Ascending aorta (tissue), 2 donors: ENCODE data around the gene CYS1. TPM values are rescaled to one million over a fixed set of nuclear protein-coding genes. Genes with fewer than 3 reads are reported as not detected.

Experiments used
- DNase-seq, 2 donors: peaks; one replicate each; pipeline ENCODE4 v3.0.0-alpha.2; 2019; ENCODE audit warnings: low spot score in 2 of 2
- H3K27ac ChIP-seq, 2 donors: fragments of 200-600 bp; sonication (generic); one replicate each; pipeline ENCODE4 v1.5.1; 2016 to 2017; ENCODE audit warnings: mild to moderate bottlenecking in 1 of 2
- H3K27me3 ChIP-seq: fragments of 200-600 bp; sonication (generic); one replicate; pipeline ENCODE4 v1.5.1; 2017
- H3K36me3 ChIP-seq, 2 donors: fragments of 200-600 bp; sonication (generic); one replicate each; pipeline ENCODE4 v1.5.1; 2016
- H3K4me1 ChIP-seq, 2 donors: fragments of 200-600 bp; sonication (generic); one replicate each; pipeline ENCODE4 v1.5.1; 2016 to 2017; ENCODE audit warnings: mild to moderate bottlenecking in 1 of 2
- H3K4me3 ChIP-seq, 2 donors: fragments of 200-600 bp; sonication (generic); one replicate each; pipeline ENCODE4 v1.5.1; 2016 to 2017; ENCODE audit warnings: mild to moderate bottlenecking in 1 of 2
- H3K9me3 ChIP-seq, 2 donors: fragments of 200-600 bp; sonication (generic); one replicate each; pipeline ENCODE4 v1.5.1; 2016
- CTCF ChIP-seq, 3 experiments: fragments of 200-600 bp in 2 of 3; fragments of 450-650 bp in 1 of 3; sonication (generic) in 2 of 3; IDR thresholded peaks; one replicate each; pipeline ENCODE4 v1.5.1; 2016 to 2019; ENCODE audit warnings: antibody characterized with exemption in 3 of 3, mild to moderate bottlenecking in 1 of 3, moderate library complexity in 1 of 3
- intact Hi-C: fragments of 100-400 bp; cut with DNase I; formaldehyde crosslinking; loops from one replicate; pipeline ENCODE4 v1.15.1; 2023
- total RNA-seq: library from RNA; depleted of rRNA; stranded (reverse); fragments of >200 nt; gene quantifications from one replicate; pipeline ENCODE4 v1.1.0, GENCODE V29; 2016

The CYS1 gene
- total RNA-seq, 1 donor from 2014 or later = 13.8 TPM

- no peaks in the 10 kb centered on the region for H3K27me3 ChIP-seq
- no peaks in the 10 kb centered on the region for H3K36me3 ChIP-seq
- TF ChIP-seq CTCF (IDR thresholded peaks at IDR 0.05) = no peak
- intact Hi-C loops = loop anchor here (5.0 to 10.0 kb wide), 3 partner anchors 42 to 363 kb away; partner anchors contain the start of genes KLF11, ODC1 and TAF1B
- H3K9me3 ChIP-seq = no peaks in the 10 kb centered on the region
- H3K4me3 ChIP-seq = no peak overlapping the region
- no peak overlapping the region for H3K27ac ChIP-seq
- DNase-seq = no peak
- peaks cover 0 to 10% of the 10 kb centered on the region in 2 donors for H3K4me1 ChIP-seq
Observed at GRCh38 chr2:10084223-10084865, 4.1 kb upstream of the CYS1 start.

GRCh38 chr2:10083692-10084211, 3.5 kb upstream of the CYS1 start:
- Histone ChIP-seq H3K9me3 (no peaks in the 10 kb centered on the region), H3K4me3 (peak overlapping the region in 1 of 2 donors; percentile 26), H3K4me1 (peaks cover 0 to 10% of the 10 kb centered on the region in 2 donors), H3K27me3 (no peaks in the 10 kb centered on the region), H3K27ac (peak overlapping the region; percentile 37 to 60), H3K36me3 (no peaks in the 10 kb centered on the region)
- intact Hi-C loops = loop anchor here (5.0 to 10.0 kb wide), 3 partner anchors 41 to 364 kb away; partner anchors contain the start of genes KLF11, ODC1 and TAF1B
- DNase-seq = no peak
- TF ChIP-seq CTCF (IDR thresholded peaks at IDR 0.05) = no peak

GRCh38 chr2:10083046-10083445, 2.8 kb upstream of the CYS1 start:
- H3K27me3 ChIP-seq = no peaks in the 10 kb centered on the region
- H3K4me3 ChIP-seq = peak overlapping the region in 1 of 2 donors; percentile 26
- peak in 1 of 2 donors; percentile 80 for DNase-seq
- H3K27ac ChIP-seq = peak overlapping the region; percentile 37 to 60
- H3K36me3 ChIP-seq = no peaks in the 10 kb centered on the region
- intact Hi-C loops = loop anchor here (5.0 to 10.0 kb wide), 3 partner anchors 41 to 364 kb away; partner anchors contain the start of genes KLF11, ODC1 and TAF1B
- peaks cover 0 to 10% of the 10 kb centered on the region in 2 donors for H3K4me1 ChIP-seq
- H3K9me3 ChIP-seq = no peaks in the 10 kb centered on the region
- no peak for TF ChIP-seq CTCF (IDR thresholded peaks at IDR 0.05)

GRCh38 chr2:10080536-10081304, 509 bp upstream of the CYS1 start:
- Histone ChIP-seq H3K9me3 (no peaks in the 10 kb centered on the region), H3K36me3 (no peaks in the 10 kb centered on the region), H3K27me3 (no peaks in the 10 kb centered on the region), H3K4me3 (peak overlapping the region; percentile 84 to 95), H3K4me1 (peaks cover 0 to 10% of the 10 kb centered on the region in 2 donors), H3K27ac (peak overlapping the region; percentile 82 to 98)
- no peak for TF ChIP-seq CTCF (IDR thresholded peaks at IDR 0.05)
- intact Hi-C loops = loop anchor here (1.0 to 10.0 kb wide), 5 partner anchors 38 to 367 kb away; partner anchors contain the start of genes KLF11, ODC1 and TAF1B
- DNase-seq = no peak

GRCh38 chr2:10079266-10079869, 843 bp downstream of the CYS1 start:
- DNase-seq = no peak
- H3K9me3 ChIP-seq = no peaks in the 10 kb centered on the region
- H3K27me3 ChIP-seq = no peaks in the 10 kb centered on the region
- H3K27ac ChIP-seq = peak overlapping the region; percentile 85 to 98
- peak overlapping the region; percentile 84 to 95 for H3K4me3 ChIP-seq
- intact Hi-C loops = no loop called here
- no peak for TF ChIP-seq CTCF (IDR thresholded peaks at IDR 0.05)
- peaks cover 0 to 10% of the 10 kb centered on the region in 2 donors for H3K4me1 ChIP-seq
- no peaks in the 10 kb centered on the region for H3K36me3 ChIP-seq
